Peyer's patch (tissue), 4 donors: ENCODE results near the gene DCANP1.

Source experiments
- POLR2A ChIP-seq, 2 donors: fragments of 450-650 bp; IDR thresholded peaks; one replicate each; pipeline ENCODE4 v1.5.1; 2017; ENCODE audit warnings: antibody characterized with exemption in 2 of 2, mild to moderate bottlenecking in 2 of 2, moderate library complexity in 2 of 2
- TF ChIP-seq, protein P1 (sequence below), 6 experiments: fragments of 450-650 bp in 4 of 6; fragments of 200-600 bp in 2 of 6; sonication (generic) in 1 of 6; IDR thresholded peaks; one replicate each; pipeline ENCODE4 v1.5.1; 2017 to 2019; ENCODE audit warnings: antibody characterized with exemption in 6 of 6, mild to moderate bottlenecking in 3 of 6, moderate library complexity in 1 of 6

DNA sequence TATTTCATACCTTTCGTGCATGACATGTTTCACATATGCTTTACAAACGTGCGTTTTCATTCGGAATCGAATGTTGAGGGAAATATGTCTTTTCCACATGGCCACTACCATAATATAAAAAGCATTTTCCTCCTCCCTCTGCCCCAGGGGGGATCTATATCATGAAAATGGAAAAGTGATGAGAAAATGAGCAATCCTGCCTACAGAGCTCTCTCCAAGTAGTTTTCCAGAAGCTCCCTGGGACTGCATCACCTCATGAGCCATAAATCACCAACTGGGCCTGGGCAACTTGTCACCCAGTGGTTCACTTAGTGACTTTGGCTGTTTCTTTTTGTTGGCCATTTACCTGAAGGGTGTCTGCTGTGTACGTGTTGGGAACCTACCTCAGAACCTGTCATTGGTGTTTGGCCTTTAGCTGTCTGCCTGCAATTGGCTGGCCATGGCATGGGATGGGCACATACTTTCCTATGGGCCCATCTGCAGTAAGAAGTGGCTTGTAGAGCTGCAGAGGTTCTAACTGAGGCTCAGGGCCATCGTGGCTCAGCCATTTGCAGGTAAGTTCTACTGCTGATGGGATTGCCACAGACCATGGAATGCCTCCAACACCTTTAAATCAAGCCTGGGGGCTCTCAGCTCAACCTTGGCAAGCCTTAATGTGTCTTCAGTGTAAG lies 14.5 kb upstream of the DCANP1 start:
- TF ChIP-seq, protein P1, sequence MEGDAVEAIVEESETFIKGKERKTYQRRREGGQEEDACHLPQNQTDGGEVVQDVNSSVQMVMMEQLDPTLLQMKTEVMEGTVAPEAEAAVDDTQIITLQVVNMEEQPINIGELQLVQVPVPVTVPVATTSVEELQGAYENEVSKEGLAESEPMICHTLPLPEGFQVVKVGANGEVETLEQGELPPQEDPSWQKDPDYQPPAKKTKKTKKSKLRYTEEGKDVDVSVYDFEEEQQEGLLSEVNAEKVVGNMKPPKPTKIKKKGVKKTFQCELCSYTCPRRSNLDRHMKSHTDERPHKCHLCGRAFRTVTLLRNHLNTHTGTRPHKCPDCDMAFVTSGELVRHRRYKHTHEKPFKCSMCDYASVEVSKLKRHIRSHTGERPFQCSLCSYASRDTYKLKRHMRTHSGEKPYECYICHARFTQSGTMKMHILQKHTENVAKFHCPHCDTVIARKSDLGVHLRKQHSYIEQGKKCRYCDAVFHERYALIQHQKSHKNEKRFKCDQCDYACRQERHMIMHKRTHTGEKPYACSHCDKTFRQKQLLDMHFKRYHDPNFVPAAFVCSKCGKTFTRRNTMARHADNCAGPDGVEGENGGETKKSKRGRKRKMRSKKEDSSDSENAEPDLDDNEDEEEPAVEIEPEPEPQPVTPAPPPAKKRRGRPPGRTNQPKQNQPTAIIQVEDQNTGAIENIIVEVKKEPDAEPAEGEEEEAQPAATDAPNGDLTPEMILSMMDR (IDR thresholded peaks at IDR 0.05) = no peak
- no peak for TF ChIP-seq POLR2A (IDR thresholded peaks at IDR 0.05)
